ENCODE results near the gene C10orf67. TPM values are rescaled to one million over a fixed set of nuclear protein-coding genes. Genes with fewer than 3 reads are reported as not detected.

The C10orf67 gene
- total RNA-seq, 2 experiments from 2014 or later, result 0.07 to 0.31 TPM

- no peak overlapping the region for H3K4me3 Mint-ChIP-seq
- intact Hi-C loops (cut with micrococcal nuclease), result loop anchor here (2.0 to 10.0 kb wide), 2 partner anchors 18 to 504 kb away; no protein-coding TSS in a partner anchor
- H3K36me3 Mint-ChIP-seq, result no peaks in the 10 kb centered on the region
- no peaks in the 10 kb centered on the region for H3K9me3 Mint-ChIP-seq
- ChIA-PET CTCF (no interaction called here), POLR2A (no interaction called here)
- H3K27me3 Mint-ChIP-seq, result peaks cover 54% of the 10 kb centered on the region
- H3K27ac Mint-ChIP-seq, result no peak overlapping the region
- peaks cover 4% of the 10 kb centered on the region for H3K4me1 Mint-ChIP-seq (ENCODE audit: low read depth)
- DNase-seq, result no peak
Observed at GRCh38 chr10:23190872-23191763, 153.5 kb downstream of the C10orf67 start.

- Mint-ChIP-seq H3K36me3 (no peaks in the 10 kb centered on the region), H3K27me3 (peaks cover 44% of the 10 kb centered on the region), H3K4me1 (ENCODE audit: low read depth) (peaks cover 4% of the 10 kb centered on the region), H3K4me3 (no peak overlapping the region), H3K27ac (no peak overlapping the region), H3K9me3 (no peaks in the 10 kb centered on the region)
- intact Hi-C loops (cut with micrococcal nuclease), result no loop called here
- DNase-seq, result no peak
- ChIA-PET CTCF (no interaction called here), POLR2A (no interaction called here)
Observed at GRCh38 chr10:23189024-23189423, 155.6 kb downstream of the C10orf67 start.

GRCh38 chr10:23187155-23187554, 157.4 kb downstream of the C10orf67 start:
- no peaks in the 10 kb centered on the region for H3K9me3 Mint-ChIP-seq
- H3K4me3 Mint-ChIP-seq, result no peak overlapping the region
- no peak for DNase-seq
- H3K4me1 Mint-ChIP-seq (ENCODE audit: low read depth), result no peaks in the 10 kb centered on the region
- no peaks in the 10 kb centered on the region for H3K36me3 Mint-ChIP-seq
- CTCF ChIA-PET, result interaction anchor here (0.6 kb wide), 1 partner anchor 160 kb away, joined by 3 read pairs; no protein-coding TSS in a partner anchor
- H3K27ac Mint-ChIP-seq, result no peak overlapping the region
- peaks cover 41% of the 10 kb centered on the region for H3K27me3 Mint-ChIP-seq
- intact Hi-C loops (cut with micrococcal nuclease), result no loop called here
- POLR2A ChIA-PET, result no interaction called here

GRCh38 chr10:23186697-23187096, 157.9 kb downstream of the C10orf67 start:
- CTCF ChIA-PET, result interaction anchor here (0.6 kb wide), 1 partner anchor 160 kb away, joined by 3 read pairs; no protein-coding TSS in a partner anchor
- POLR2A ChIA-PET, result no interaction called here
- Mint-ChIP-seq H3K9me3 (no peaks in the 10 kb centered on the region), H3K27me3 (peaks cover 41% of the 10 kb centered on the region), H3K27ac (no peak overlapping the region), H3K4me3 (no peak overlapping the region), H3K36me3 (no peaks in the 10 kb centered on the region), H3K4me1 (ENCODE audit: low read depth) (no peaks in the 10 kb centered on the region)
- intact Hi-C loops (cut with micrococcal nuclease), result no loop called here
- no peak for DNase-seq

- no peak overlapping the region for H3K4me3 Mint-ChIP-seq
- H3K27ac Mint-ChIP-seq, result no peak overlapping the region
- POLR2A ChIA-PET, result no interaction called here
- H3K9me3 Mint-ChIP-seq, result no peaks in the 10 kb centered on the region
- H3K27me3 Mint-ChIP-seq, result peaks cover 40% of the 10 kb centered on the region
- no peaks in the 10 kb centered on the region for H3K4me1 Mint-ChIP-seq (ENCODE audit: low read depth)
- no peaks in the 10 kb centered on the region for H3K36me3 Mint-ChIP-seq
- intact Hi-C loops (cut with micrococcal nuclease), result no loop called here
- CTCF ChIA-PET, result interaction anchor here (0.6 kb wide), 1 partner anchor 161 kb away, joined by 3 read pairs; no protein-coding TSS in a partner anchor
- no peak for DNase-seq
Observed at GRCh38 chr10:23186178-23186577, 158.4 kb downstream of the C10orf67 start.

- intact Hi-C loops (cut with micrococcal nuclease), result no loop called here
- H3K4me1 Mint-ChIP-seq (ENCODE audit: low read depth), result peaks cover 4% of the 10 kb centered on the region
- POLR2A ChIA-PET, result no interaction called here
Observed at GRCh38 chr10:23174977-23175512, 169.6 kb downstream of the C10orf67 start.

GRCh38 chr10:23174074-23174976, 170.3 kb downstream of the C10orf67 start:
- no peak for DNase-seq
- intact Hi-C loops (cut with micrococcal nuclease), result no loop called here
- no peaks in the 10 kb centered on the region for H3K36me3 Mint-ChIP-seq
- H3K27me3 Mint-ChIP-seq, result peaks cover 68% of the 10 kb centered on the region
- H3K27ac Mint-ChIP-seq, result no peak overlapping the region
- ChIA-PET POLR2A (no interaction called here), CTCF (interaction anchor here (1.1 kb wide), 1 partner anchor 17 kb away, joined by 4 read pairs; no protein-coding TSS in a partner anchor)
- H3K4me3 Mint-ChIP-seq, result no peak overlapping the region
- H3K9me3 Mint-ChIP-seq, result no peaks in the 10 kb centered on the region
- H3K4me1 Mint-ChIP-seq (ENCODE audit: low read depth), result peaks cover 4% of the 10 kb centered on the region

More at GRCh38 chr10:23174977-23175512, 169.6 kb downstream of the C10orf67 start:
- CTCF ChIA-PET, result interaction anchor here (1.1 kb wide), 1 partner anchor 17 kb away, joined by 4 read pairs; no protein-coding TSS in a partner anchor
- Mint-ChIP-seq H3K9me3 (no peaks in the 10 kb centered on the region), H3K27ac (no peak overlapping the region), H3K4me3 (no peak overlapping the region), H3K36me3 (no peaks in the 10 kb centered on the region), H3K27me3 (peaks cover 68% of the 10 kb centered on the region)
- DNase-seq, result no peak

GRCh38 chr10:23173214-23174073, 171.2 kb downstream of the C10orf67 start:
- no peak overlapping the region for H3K27ac Mint-ChIP-seq
- ChIA-PET POLR2A (no interaction called here), CTCF (no interaction called here)
- no peaks in the 10 kb centered on the region for H3K36me3 Mint-ChIP-seq
- H3K4me3 Mint-ChIP-seq, result no peak overlapping the region
- intact Hi-C loops (cut with micrococcal nuclease), result loop anchor here (2.0 kb wide), 1 partner anchor 17 kb away; no protein-coding TSS in a partner anchor
- H3K9me3 Mint-ChIP-seq, result no peaks in the 10 kb centered on the region
- peaks cover 63% of the 10 kb centered on the region for H3K27me3 Mint-ChIP-seq
- DNase-seq, result no peak
- peaks cover 4% of the 10 kb centered on the region for H3K4me1 Mint-ChIP-seq (ENCODE audit: low read depth)

- Mint-ChIP-seq H3K9me3 (no peaks in the 10 kb centered on the region), H3K27me3 (peaks cover 60% of the 10 kb centered on the region), H3K4me1 (ENCODE audit: low read depth) (peaks cover 4% of the 10 kb centered on the region), H3K36me3 (no peaks in the 10 kb centered on the region), H3K4me3 (no peak overlapping the region), H3K27ac (no peak overlapping the region)
- intact Hi-C loops (cut with micrococcal nuclease), result loop anchor here (2.0 kb wide), 1 partner anchor 18 kb away; no protein-coding TSS in a partner anchor
- CTCF ChIA-PET, result no interaction called here
- POLR2A ChIA-PET, result no interaction called here
- no peak for DNase-seq
Observed at GRCh38 chr10:23172429-23173213, 172.0 kb downstream of the C10orf67 start.

- H3K4me3 Mint-ChIP-seq, result no peak overlapping the region
- DNase-seq, result no peak
- intact Hi-C loops (cut with micrococcal nuclease), result no loop called here
- peaks cover 4% of the 10 kb centered on the region for H3K4me1 Mint-ChIP-seq (ENCODE audit: low read depth)
- H3K9me3 Mint-ChIP-seq, result no peaks in the 10 kb centered on the region
- ChIA-PET POLR2A (no interaction called here), CTCF (no interaction called here)
- H3K27me3 Mint-ChIP-seq, result peaks cover 54% of the 10 kb centered on the region
- no peaks in the 10 kb centered on the region for H3K36me3 Mint-ChIP-seq
- H3K27ac Mint-ChIP-seq, result no peak overlapping the region
Observed at GRCh38 chr10:23171232-23171876, 173.2 kb downstream of the C10orf67 start.

Data from activated CD4-positive, alpha-beta memory T cell treated with anti-CD3 and anti-CD28 coated beads for 36 hours (primary cell).